22Rv1 (cell line): ENCODE results near the gene SLC15A1.

Experiments
- H3K27ac ChIP-seq: fragments of 450-650 bp; 2 replicates; pipeline ENCODE4 v1.5.1; 2017
- CTCF ChIP-seq: fragments of 450-650 bp; IDR thresholded peaks from 2 replicates; pipeline ENCODE4 v1.5.1; 2017; ENCODE audit warnings: mild to moderate bottlenecking
- ZFX ChIP-seq: fragments of 450-650 bp; IDR thresholded peaks from 2 replicates; pipeline ENCODE4 v1.6.1; 2017; ENCODE audit warnings: antibody characterized with exemption, borderline replicate concordance

Gene SLC15A1

GRCh38 chr13:98697791-98698190, 54.7 kb downstream of the SLC15A1 start:
- no peak overlapping the region for H3K27ac ChIP-seq
- no peak for TF ChIP-seq CTCF

- no peak for TF ChIP-seq ZFX
- no peak for TF ChIP-seq CTCF
- H3K27ac ChIP-seq = no peak overlapping the region
Measured at GRCh38 chr13:98693756-98694155, 58.7 kb downstream of the SLC15A1 start.

GRCh38 chr13:98691360-98691759, 61.1 kb downstream of the SLC15A1 start:
- no peak overlapping the region for H3K27ac ChIP-seq
- TF ChIP-seq CTCF (no peak), ZFX (no peak)

GRCh38 chr13:98690348-98691022, 62.0 kb downstream of the SLC15A1 start:
- no peak for TF ChIP-seq CTCF
- TF ChIP-seq ZFX = no peak
- no peak overlapping the region for H3K27ac ChIP-seq

- no peak overlapping the region for H3K27ac ChIP-seq
- TF ChIP-seq ZFX = no peak
- no peak for TF ChIP-seq CTCF
Measured at GRCh38 chr13:98689347-98689968, 63.0 kb downstream of the SLC15A1 start.

GRCh38 chr13:98688373-98688772, 64.1 kb downstream of the SLC15A1 start:
- H3K27ac ChIP-seq = no peak overlapping the region
- TF ChIP-seq CTCF (no peak), ZFX (no peak)

- no peak overlapping the region for H3K27ac ChIP-seq
- no peak for TF ChIP-seq ZFX
- no peak for TF ChIP-seq CTCF
Measured at GRCh38 chr13:98687319-98687718, 65.2 kb downstream of the SLC15A1 start.
